Anterior cingulate cortex (tissue), 58 donors: Measurements from ENCODE around the gene DPAGT1.
"Not testable (repeated sequence)": the region's sequence is repeated elsewhere in the genome, so short reads cannot be mapped to it uniquely, and the experiment has no call there.

Experiments
- DNase-seq, 58 donors: peaks; one replicate each; lab custom pipeline; 2025; lab: John Stamatoyannopoulos, UW

DPAGT1 gene

GRCh38 chr11:119101759-119102423 is at the start of gene DPAGT1:
Gene DPAGT1 (minus strand): TSS chr11:119101853. CDS start chr11:119101655, 198 bp downstream.
- peak; percentile 44 to 95 (median 86) for DNase-seq

DNA sequence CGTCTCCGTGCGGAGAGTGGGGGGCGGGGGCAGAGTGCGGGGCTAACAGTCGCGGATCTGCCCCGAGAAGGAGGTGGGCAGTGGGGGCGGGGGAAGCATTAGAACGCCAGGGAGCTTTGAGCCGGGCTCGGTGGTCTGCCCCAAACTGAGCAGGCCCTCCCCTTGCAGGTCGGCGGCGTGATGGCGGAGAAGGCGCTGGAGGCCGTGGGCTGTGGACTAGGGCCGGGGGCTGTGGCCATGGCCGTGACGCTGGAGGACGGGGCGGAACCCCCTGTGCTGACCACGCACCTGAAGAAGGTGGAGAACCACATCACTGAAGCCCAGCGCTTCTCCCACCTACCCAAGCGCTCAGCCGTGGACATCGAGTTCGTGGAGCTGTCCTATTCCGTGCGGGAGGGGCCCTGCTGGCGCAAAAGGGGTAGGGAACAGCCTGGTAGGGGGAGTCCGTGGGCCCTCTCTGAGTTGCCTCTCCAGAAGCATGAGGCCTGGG is 48.2 kb upstream of the DPAGT1 start:
- DNase-seq: no peak

DNA sequence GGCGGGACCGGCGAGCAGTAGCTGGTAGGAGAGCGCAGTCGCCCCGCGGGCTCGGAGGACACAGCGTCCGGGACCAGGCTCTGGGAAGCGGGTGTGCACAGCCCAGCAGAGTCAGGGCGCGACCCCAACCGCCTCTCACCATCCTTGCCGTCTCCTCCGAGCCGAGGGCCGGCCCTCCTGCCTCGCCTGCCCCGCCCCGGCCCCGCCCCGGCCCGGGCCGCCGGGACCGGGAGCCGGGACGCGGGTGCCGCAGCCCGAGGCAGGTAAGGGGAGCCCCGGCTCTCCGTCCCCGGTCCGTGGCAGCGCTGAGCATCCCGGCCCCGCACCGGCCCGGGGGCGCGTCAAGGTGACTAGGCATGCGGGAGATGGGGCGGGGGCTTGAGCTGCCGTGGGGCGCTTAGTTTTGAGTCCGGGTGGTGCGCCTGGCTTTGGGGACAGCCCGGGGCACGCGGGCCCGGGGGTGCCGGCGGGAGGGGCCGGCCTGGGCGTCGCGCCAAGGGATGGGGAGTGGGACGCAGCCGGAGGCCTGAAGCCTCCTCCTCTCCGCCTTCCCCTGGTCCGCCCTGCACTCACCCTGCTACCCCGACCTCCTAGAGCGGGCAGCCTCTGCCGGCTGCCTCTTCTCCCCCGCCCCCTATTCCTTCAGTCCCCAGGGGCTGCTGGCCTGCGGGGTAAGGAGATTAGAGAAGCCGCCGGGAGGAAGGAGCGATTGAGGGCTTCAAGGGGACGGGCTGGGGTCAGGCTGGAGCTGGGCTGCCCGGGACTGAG is 47.5 kb upstream of the DPAGT1 start, which contains the start of gene ABCG4:
TSS of gene ABCG4 (plus strand) at position 35 of the 768 bp plus-strand sequence. CDS start 914 bp downstream, outside the sequence.
- peak in 7 of 58 donors; percentile 5 to 44 (median 22) for DNase-seq

DNA sequence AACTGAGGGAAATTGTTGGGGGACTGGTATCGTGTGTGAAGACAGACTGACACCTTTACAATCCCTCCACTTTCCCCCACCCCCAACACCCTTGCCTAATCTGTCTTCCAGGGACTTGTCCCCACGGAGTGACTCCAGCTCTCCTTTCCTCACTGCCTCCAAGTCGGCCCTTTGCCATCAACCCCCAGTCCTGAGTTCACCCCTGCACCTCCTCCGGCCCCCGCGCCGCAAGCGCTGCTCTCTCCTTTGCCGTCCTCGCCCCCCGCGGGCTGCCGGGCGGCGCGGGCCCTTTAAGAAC is 47.0 kb upstream of the DPAGT1 start:
- peak in 2 of 58 donors; percentile 17 to 33 for DNase-seq

DNA sequence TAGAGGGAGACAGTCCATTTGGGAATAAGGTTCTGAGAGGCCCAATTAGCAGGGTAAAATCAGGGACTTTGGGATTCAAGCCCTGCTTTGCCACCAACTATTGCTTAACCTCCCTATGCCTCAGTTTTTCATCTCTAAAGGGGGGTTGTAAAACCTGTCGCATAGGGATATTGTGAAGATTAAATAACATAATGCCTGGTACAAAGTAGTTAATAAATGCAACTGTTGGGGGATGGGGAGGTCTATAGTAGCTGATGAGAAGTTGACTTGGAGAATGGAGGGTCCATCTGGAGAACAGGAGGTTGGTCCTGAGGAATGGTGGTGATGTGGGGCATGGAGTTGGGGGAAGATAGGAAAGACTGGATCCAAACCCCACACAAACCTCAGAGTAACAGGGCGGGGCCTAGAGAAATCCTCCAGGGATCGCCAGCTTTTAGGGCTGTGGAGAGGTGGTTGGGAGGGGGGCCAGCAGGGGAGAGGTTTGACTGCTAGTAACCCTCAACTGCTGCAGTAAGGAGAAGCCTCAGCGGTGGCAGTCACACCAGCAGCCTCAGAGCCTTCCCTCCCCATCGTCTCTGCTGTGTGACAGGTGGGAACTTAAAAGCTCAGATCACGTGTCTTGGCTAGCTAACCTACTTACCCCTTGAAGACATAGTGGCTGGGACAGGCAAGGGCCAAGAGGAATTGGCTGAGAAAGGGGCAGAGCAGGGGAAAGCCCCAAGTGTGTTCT is 46.1 kb upstream of the DPAGT1 start:
- DNase-seq: no peak

- DNase-seq: no peak
Observed at GRCh38 chr11:119145551-119145950, 43.9 kb upstream of the DPAGT1 start.

GRCh38 chr11:119144825-119145486 is 43.3 kb upstream of the DPAGT1 start:
- peak in 19 of 58 donors; percentile 8 to 53 (median 21) for DNase-seq

GRCh38 chr11:119139276-119139675 is 37.6 kb upstream of the DPAGT1 start:
- not testable (repeated sequence) for DNase-seq

DNA sequence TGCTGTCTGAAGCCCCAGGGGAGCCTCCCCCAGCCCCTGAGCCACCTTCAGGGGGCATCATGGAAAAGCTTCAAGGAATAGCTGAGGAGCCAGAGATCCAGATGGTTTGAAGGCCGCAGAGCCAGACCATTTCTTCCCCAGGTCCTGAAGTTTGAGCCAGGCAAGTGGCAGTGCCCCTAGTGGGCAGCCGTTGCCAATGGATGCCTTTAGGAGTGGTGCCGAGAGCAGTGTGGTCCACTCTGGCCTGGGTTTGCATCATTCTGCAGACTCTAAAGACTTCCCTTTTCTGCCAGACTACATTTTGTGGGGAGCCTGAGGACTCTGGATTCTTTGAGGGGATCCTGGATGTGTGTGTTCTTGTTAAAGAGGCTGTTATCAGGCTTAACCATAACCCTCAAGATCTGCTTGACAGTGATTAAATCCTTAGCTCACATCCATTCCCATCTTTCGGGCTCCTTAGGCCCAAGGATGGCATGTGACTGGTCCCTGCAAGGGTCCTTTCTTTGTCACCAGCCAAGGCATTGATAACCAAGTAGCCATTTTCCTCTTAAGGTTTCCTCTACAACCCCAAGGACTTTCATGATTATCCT is 32.8 kb upstream of the DPAGT1 start:
- peak in 1 of 58 donors; percentile 34 for DNase-seq

DNA sequence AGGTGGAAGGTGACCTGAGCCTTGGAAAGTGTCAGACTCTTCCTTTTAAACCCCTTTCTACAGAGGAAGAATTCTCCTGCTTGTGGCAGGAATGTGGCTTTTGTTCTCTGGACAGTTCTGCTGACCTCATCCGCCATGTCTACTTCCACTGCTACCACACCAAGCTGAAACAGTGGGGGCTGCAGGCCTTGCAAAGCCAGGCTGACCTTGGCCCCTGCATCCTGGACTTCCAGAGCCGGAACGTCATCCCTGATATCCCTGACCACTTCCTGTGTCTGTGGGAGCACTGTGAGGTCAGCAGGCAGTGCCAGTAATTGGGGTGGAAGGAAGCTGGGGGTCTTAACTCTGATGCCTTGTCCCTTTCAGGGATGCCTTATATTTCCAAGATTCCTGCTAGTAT is 29.0 kb upstream of the DPAGT1 start:
- DNase-seq: no peak

- no peak for DNase-seq
Observed at GRCh38 chr11:119126675-119127268, 25.1 kb upstream of the DPAGT1 start.

DNA sequence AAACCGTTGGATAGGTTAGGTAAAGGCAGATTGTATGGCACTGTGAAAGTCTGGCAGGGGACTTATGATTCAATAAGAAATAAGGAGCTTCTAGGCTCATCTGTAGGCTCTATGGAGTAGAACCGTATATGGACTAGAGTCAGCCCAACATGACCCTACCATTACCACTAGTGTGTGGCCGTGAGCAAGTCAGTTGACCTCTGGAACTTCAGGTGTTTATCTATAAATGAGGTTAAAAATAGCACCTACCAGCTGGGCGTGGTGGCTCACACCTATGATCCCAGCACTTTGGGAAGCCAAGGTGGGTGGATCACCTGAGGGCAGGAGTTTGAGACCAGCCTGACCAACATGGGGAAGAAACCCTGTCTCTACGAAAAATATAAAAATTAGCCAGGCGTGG is 24.2 kb upstream of the DPAGT1 start:
- DNase-seq: no peak

- DNase-seq: no peak
Observed at GRCh38 chr11:119121811-119122124, 20.1 kb upstream of the DPAGT1 start.

DNA sequence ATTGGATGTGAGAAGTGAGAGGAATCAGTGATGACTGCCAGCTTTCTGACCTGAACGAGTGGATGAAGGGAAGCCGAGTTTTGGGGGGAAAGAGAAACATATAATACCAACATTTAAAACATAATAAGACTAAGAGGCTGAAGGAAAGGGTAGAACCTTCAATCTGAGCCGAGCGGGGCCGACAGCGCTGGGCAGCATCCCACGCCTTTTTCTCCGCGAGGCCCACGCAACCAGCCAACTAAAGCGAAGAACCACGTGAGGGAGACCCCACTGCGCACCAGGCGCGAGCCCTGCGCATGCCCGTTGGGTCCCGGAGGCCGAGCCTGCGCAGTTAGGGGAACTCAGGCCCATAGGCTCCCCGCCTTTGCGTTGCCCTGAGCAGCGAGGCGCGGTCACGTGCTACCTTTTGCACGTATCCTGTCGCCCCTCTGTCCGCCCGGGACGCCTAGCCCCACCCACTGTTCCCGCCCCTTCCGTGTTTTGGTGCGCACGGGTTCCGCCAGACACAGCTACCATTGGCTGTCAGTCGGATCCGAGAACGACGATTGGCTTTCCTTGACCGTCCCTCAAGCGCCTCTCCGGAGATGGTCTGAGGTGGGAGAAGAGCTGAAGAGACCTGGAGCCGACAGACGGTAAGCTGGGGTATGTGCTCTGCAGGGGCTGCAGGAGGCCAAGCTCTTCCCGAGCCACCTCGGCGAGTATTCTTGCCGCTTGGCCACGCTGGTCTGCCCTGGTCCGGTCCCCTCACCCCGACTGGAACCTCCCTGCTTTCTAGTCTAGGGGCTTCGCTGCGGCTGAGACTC is 19.6 kb upstream of the DPAGT1 start, which contains the start of gene HINFP:
TSS of gene HINFP (plus strand) at position 573 of the 803 bp plus-strand sequence. CDS start 5,365 bp downstream, outside the sequence.
- DNase-seq: peak; percentile 94 to 100 (median 100)

DNA sequence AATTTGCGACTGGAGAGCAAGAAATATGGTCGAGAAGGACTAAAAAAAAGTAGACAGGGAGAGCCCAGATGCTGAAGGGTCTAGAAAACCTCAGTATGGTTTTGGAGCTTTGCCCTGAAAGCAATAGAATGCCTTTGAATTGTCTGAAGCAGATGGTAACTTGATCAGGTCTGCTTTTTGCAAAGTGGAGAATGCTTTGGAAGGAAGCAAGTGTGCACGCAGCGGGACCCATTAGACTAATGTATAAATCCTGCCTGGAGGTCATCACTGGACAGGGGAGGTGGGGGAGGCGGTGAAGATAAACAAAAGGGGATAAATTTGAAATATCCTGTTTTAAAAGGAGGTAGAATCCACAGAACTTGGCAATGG is 19.0 kb upstream of the DPAGT1 start:
- no peak for DNase-seq

DNA sequence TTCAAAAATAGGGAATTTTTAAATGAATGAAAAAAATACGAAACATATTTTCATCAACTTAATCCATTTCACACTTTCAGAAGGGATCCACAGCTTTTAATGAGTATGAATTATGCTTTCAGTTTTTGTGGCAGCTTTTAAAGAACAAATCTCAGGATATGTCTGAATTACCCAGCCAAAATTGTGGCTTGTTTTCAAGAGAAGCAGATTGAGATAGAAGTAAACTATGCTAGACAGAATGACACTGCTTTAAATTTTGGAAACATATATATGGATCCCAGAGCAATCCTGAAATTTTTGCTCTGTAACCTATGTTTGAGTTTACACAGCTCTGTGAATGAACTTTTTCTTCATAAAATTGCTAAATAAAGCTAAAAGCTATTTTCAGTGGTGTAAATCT is 17.3 kb upstream of the DPAGT1 start:
- no peak for DNase-seq

DNA sequence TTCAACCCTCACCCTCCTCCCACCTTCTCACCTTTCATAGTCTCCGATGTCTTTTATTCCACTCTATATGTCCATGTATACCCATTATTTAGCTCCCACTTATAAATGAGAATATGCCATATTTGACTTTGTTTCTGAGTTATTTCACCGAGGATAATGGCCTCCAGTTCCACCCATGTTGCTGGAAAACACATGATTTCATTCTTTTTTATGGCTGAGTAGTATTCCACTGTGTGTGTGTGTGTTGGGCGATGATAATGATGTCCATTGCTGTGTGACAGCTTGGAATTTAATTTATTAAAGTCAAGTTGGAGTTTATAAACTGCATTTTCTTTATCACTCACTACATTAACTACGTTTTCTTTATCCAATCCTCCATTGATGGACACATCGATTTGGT is 16.6 kb upstream of the DPAGT1 start:
- DNase-seq: no peak

DNA sequence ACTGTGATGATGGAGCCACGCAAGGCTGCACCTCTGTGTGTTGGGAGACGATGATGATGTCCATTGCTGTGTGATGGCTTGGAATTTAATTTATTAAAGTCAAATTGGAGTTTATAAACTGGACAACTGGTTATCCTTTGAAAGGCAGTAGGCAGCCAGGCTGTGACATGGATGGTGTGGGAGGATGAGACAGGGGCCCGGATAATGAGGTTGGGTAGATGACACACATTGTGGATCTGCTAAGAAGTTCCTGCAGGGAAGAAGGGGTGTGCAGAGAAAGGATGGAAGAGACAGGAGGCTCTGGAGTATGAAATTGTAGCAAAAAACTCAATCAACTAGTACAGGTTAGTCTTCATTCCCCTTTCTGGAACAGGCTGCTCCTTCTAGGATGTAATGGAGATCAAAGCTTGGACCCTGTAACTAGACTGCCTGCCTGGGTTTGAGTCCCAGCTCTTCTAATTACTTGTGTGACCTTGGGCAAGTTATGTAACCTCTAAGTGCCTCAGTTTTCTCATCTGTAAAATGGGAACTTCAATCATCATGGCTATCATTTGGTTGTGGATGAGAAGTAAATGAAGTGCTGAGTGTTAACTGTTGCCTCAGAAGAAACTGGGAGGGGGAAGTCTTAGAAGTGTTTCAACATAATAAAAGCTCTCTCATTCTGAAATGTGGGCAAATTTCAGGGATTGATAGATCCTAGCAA is 15.5 kb upstream of the DPAGT1 start:
- no peak for DNase-seq
